Activated CD8-positive, alpha-beta T cell treated with anti-CD3 and anti-CD28 coated beads for 36 hours (primary cell): ENCODE results near the gene COL24A1. TPM values are rescaled to one million over a fixed set of nuclear protein-coding genes. Genes with fewer than 3 reads are reported as not detected.

ENCODE experiments used
- ATAC-seq: fragments of 200-7000 bp; cut with Tn5 transposase; one replicate; pipeline ENCODE4 v1.10.0; 2021; ENCODE audit warnings: mild to moderate bottlenecking, moderate library complexity
- CTCF ChIA-PET: fragments of 350-600 bp; sonication (Branson Sonifier 250); formaldehyde crosslinking; loops from one replicate; lab custom pipeline; 2021; ENCODE audit warnings: antibody characterized with exemption; lab: Charles Lee
- POLR2A ChIA-PET: fragments of 350-600 bp; sonication (Branson Sonifier 250); formaldehyde crosslinking; loops from one replicate; lab custom pipeline; 2021; ENCODE audit warnings: antibody characterized with exemption; lab: Charles Lee
- DNase-seq: peaks from one replicate; pipeline ENCODE4 v3.0.0-alpha.2; 2020
- H3K27ac Mint-ChIP-seq: one replicate; pipeline ENCODE4 v1.8.0; 2021; ENCODE audit warnings: mild to moderate bottlenecking, mixed read lengths
- H3K27me3 Mint-ChIP-seq: one replicate; pipeline ENCODE4 v1.8.0; 2021; ENCODE audit warnings: mixed read lengths
- H3K36me3 Mint-ChIP-seq: one replicate; pipeline ENCODE4 v1.8.0; 2021; ENCODE audit warnings: low read depth, mixed read lengths
- H3K4me1 Mint-ChIP-seq: one replicate; pipeline ENCODE4 v1.8.0; 2021; ENCODE audit warnings: low read depth, mixed read lengths
- H3K4me3 Mint-ChIP-seq: one replicate; pipeline ENCODE4 v1.8.0; 2021; ENCODE audit warnings: mild to moderate bottlenecking, moderate library complexity, mixed read lengths
- H3K9me3 Mint-ChIP-seq: one replicate; pipeline ENCODE4 v1.8.0; 2021; ENCODE audit warnings: mixed read lengths
- CTCF ChIP-seq: fragments of 200-600 bp; IDR thresholded peaks from one replicate; pipeline ENCODE4 v1.8.0; 2022; ENCODE audit warnings: antibody characterized with exemption, mild to moderate bottlenecking
- intact Hi-C: fragments of 100-400 bp; cut with micrococcal nuclease; formaldehyde crosslinking; loops from one replicate; pipeline ENCODE4 v1.10.0; 2022
- total RNA-seq, 2 experiments: library from RNA; stranded (reverse); gene quantifications; one replicate each; pipeline ENCODE4 v1.2.3, GENCODE V29; 2021

Gene COL24A1
- total RNA-seq, 2 experiments from 2014 or later = not detected

GRCh38 chr1:86190873-86191272 is 34.3 kb upstream of the COL24A1 start:
- no peaks in the 10 kb centered on the region for H3K9me3 Mint-ChIP-seq
- H3K4me1 Mint-ChIP-seq = no peaks in the 10 kb centered on the region
- POLR2A ChIA-PET = no interaction called here
- no peak overlapping the region for H3K4me3 Mint-ChIP-seq
- intact Hi-C loops = no loop called here
- no peak for DNase-seq
- CTCF ChIA-PET = no interaction called here
- no peak overlapping the region for H3K27ac Mint-ChIP-seq
- no peak for ATAC-seq
- TF ChIP-seq CTCF = no peak
- H3K36me3 Mint-ChIP-seq = no peaks in the 10 kb centered on the region
- no peaks in the 10 kb centered on the region for H3K27me3 Mint-ChIP-seq

- no peaks in the 10 kb centered on the region for H3K36me3 Mint-ChIP-seq
- ChIA-PET CTCF (no interaction called here), POLR2A (no interaction called here)
- H3K27ac Mint-ChIP-seq = no peak overlapping the region
- H3K4me1 Mint-ChIP-seq = no peaks in the 10 kb centered on the region
- peaks cover 3% of the 10 kb centered on the region for H3K9me3 Mint-ChIP-seq
- ATAC-seq = no peak
- no peak overlapping the region for H3K4me3 Mint-ChIP-seq
- intact Hi-C loops = no loop called here
- TF ChIP-seq CTCF = no peak
- no peaks in the 10 kb centered on the region for H3K27me3 Mint-ChIP-seq
- no peak for DNase-seq
Measured at GRCh38 chr1:86184426-86184825, 27.9 kb upstream of the COL24A1 start.

GRCh38 chr1:86183810-86184209 is 27.2 kb upstream of the COL24A1 start:
- ChIA-PET CTCF (no interaction called here), POLR2A (no interaction called here)
- DNase-seq (no peak), ATAC-seq (no peak)
- intact Hi-C loops = no loop called here
- TF ChIP-seq CTCF = no peak
- Mint-ChIP-seq H3K4me1 (no peaks in the 10 kb centered on the region), H3K4me3 (no peak overlapping the region), H3K27ac (no peak overlapping the region), H3K27me3 (no peaks in the 10 kb centered on the region), H3K9me3 (peaks cover 3% of the 10 kb centered on the region), H3K36me3 (no peaks in the 10 kb centered on the region)

GRCh38 chr1:86176226-86176625 is 19.7 kb upstream of the COL24A1 start:
- no peaks in the 10 kb centered on the region for H3K9me3 Mint-ChIP-seq
- no peaks in the 10 kb centered on the region for H3K36me3 Mint-ChIP-seq
- no peak for DNase-seq
- no peaks in the 10 kb centered on the region for H3K27me3 Mint-ChIP-seq
- TF ChIP-seq CTCF = no peak
- H3K27ac Mint-ChIP-seq = no peak overlapping the region
- no peak for ATAC-seq
- CTCF ChIA-PET = no interaction called here
- no peak overlapping the region for H3K4me3 Mint-ChIP-seq
- POLR2A ChIA-PET = no interaction called here
- intact Hi-C loops = no loop called here
- H3K4me1 Mint-ChIP-seq = no peaks in the 10 kb centered on the region

GRCh38 chr1:86175756-86176155 is 19.2 kb upstream of the COL24A1 start:
- intact Hi-C loops = no loop called here
- TF ChIP-seq CTCF = no peak
- ATAC-seq = no peak
- Mint-ChIP-seq H3K27ac (no peak overlapping the region), H3K27me3 (no peaks in the 10 kb centered on the region), H3K9me3 (no peaks in the 10 kb centered on the region), H3K4me1 (no peaks in the 10 kb centered on the region), H3K4me3 (no peak overlapping the region), H3K36me3 (no peaks in the 10 kb centered on the region)
- ChIA-PET POLR2A (no interaction called here), CTCF (no interaction called here)
- DNase-seq = no peak
